ENCODE data around the gene PDZD7. TPM values are rescaled to one million over a fixed set of nuclear protein-coding genes. Genes with fewer than 3 reads are reported as not detected.
A peak's percentile ranks its signal among the peaks of the same experiment; 100 is the strongest.

PDZD7 gene
- total RNA-seq, 1 experiment from 2014 or later, result 1.4 TPM

- H3K4me3 ChIP-seq, result no peak overlapping the region
- H3K9me3 ChIP-seq, result no peaks in the 10 kb centered on the region
- H3K36me3 ChIP-seq, result no peaks in the 10 kb centered on the region
- DNase-seq, result no peak
- H3K27me3 ChIP-seq, result no peaks in the 10 kb centered on the region
These were observed 15.4 kb downstream of the PDZD7 start for GRCh38 chr10:101015582-101015973.

DNA sequence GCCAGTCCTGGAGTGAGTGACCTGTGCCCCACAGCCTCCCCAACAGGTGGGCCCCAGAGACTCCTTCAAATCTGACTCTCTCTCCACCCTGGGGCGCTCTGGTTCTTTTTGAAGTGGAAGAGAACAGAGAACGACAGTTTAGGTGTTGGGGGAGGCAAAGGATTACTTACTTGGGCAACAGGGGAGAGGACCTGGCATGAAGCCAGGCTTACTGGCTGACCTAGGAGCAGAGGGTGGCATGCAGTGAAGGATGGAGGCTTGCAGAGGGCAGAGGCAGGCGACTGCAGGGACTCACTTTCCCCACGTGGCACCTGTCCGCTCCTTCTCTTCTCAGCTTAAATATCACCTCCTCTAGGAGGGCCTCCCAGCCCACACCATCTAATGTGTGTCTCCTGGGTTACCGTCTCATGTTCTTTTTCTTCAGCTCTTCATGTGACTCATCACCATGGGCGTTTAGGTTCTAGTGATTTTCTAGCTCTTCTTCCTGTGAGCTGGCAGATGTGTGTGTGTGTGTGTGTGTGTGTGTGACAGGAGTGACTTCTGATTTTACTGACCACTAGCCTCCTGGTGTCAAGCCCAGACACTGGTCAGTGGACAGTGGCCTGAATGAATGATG, 15.9 kb downstream of the PDZD7 start:
- DNase-seq, result peak; percentile 47
- no peaks in the 10 kb centered on the region for H3K9me3 ChIP-seq
- no peaks in the 10 kb centered on the region for H3K27me3 ChIP-seq
- H3K36me3 ChIP-seq, result no peaks in the 10 kb centered on the region
- no peak overlapping the region for H3K4me3 ChIP-seq

- no peaks in the 10 kb centered on the region for H3K36me3 ChIP-seq
- H3K4me3 ChIP-seq, result no peak overlapping the region
- H3K9me3 ChIP-seq, result no peaks in the 10 kb centered on the region
- H3K27me3 ChIP-seq, result no peaks in the 10 kb centered on the region
- peak; percentile 69 for DNase-seq
These were observed 16.6 kb downstream of the PDZD7 start for GRCh38 chr10:101014230-101014884.

GRCh38 chr10:101013365-101013825, 17.5 kb downstream of the PDZD7 start:
- Histone ChIP-seq H3K9me3 (no peaks in the 10 kb centered on the region), H3K36me3 (no peaks in the 10 kb centered on the region), H3K4me3 (no peak overlapping the region), H3K27me3 (no peaks in the 10 kb centered on the region)
- no peak for DNase-seq

- Histone ChIP-seq H3K4me3 (no peak overlapping the region), H3K27me3 (no peaks in the 10 kb centered on the region), H3K9me3 (no peaks in the 10 kb centered on the region), H3K36me3 (no peaks in the 10 kb centered on the region)
- peak; percentile 90 for DNase-seq
These were observed 18.2 kb downstream of the PDZD7 start for GRCh38 chr10:101012525-101013364.

- Histone ChIP-seq H3K9me3 (no peaks in the 10 kb centered on the region), H3K4me3 (no peak overlapping the region)
- DNase-seq, result no peak
These were observed 19.2 kb downstream of the PDZD7 start for GRCh38 chr10:101011517-101012423.

GRCh38 chr10:101010329-101010728, 20.6 kb downstream of the PDZD7 start:
- Histone ChIP-seq H3K27me3 (no peaks in the 10 kb centered on the region), H3K9me3 (no peaks in the 10 kb centered on the region), H3K36me3 (peaks cover 19% of the 10 kb centered on the region), H3K4me3 (no peak overlapping the region)
- DNase-seq, result no peak

More at GRCh38 chr10:101011517-101012423, 19.2 kb downstream of the PDZD7 start:
- H3K27me3 ChIP-seq, result no peaks in the 10 kb centered on the region
- H3K36me3 ChIP-seq, result peaks cover 6% of the 10 kb centered on the region

GRCh38 chr10:101008823-101009423, 22.0 kb downstream of the PDZD7 start:
- H3K4me3 ChIP-seq, result no peak overlapping the region
- H3K36me3 ChIP-seq, result peaks cover 33% of the 10 kb centered on the region
- DNase-seq, result no peak
- H3K27me3 ChIP-seq, result no peaks in the 10 kb centered on the region
- no peaks in the 10 kb centered on the region for H3K9me3 ChIP-seq

- Histone ChIP-seq H3K27me3 (no peaks in the 10 kb centered on the region), H3K9me3 (no peaks in the 10 kb centered on the region), H3K4me3 (no peak overlapping the region), H3K36me3 (peaks cover 40% of the 10 kb centered on the region)
- DNase-seq, result no peak
These were observed 22.8 kb downstream of the PDZD7 start for GRCh38 chr10:101007915-101008822.

DNA sequence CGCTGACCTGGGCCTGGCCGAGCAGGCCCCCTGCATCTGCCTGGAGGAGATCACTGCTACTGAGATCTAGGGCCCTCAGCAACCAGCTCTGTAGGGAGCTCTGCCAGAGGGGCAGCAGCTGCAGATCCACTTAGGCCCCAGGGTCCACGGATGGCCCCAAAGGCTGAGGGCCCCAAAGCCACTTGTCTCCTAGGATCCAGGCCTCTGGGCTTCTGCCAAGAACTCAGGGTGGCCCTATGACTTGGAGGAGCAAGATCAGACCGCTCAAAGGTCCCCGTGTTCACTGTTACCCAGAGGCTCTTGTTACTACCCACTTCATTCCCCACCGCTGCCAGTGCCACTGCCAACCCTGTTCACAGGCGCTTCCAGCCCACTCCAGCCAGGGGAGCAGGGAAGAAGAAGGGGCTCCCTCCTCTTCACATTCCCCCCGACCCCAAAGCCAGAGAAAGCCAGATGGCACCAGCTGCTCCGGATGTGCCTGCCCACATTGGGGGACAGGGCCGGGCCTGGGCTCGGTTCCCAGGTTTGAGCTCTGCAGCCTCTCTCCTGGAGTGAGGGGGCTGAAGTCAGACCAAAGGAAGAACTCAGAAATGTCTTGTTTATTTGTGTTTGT, 23.7 kb downstream of the PDZD7 start:
- H3K4me3 ChIP-seq, result no peak overlapping the region
- no peaks in the 10 kb centered on the region for H3K9me3 ChIP-seq
- H3K27me3 ChIP-seq, result no peaks in the 10 kb centered on the region
- peaks cover 50% of the 10 kb centered on the region for H3K36me3 ChIP-seq
- peak; percentile 80 for DNase-seq

GRCh38 chr10:101006593-101007098, 24.3 kb downstream of the PDZD7 start:
- H3K27me3 ChIP-seq, result no peaks in the 10 kb centered on the region
- DNase-seq, result no peak
- no peak overlapping the region for H3K4me3 ChIP-seq
- no peaks in the 10 kb centered on the region for H3K9me3 ChIP-seq
- H3K36me3 ChIP-seq, result peaks cover 56% of the 10 kb centered on the region

- no peak for DNase-seq
- H3K36me3 ChIP-seq, result peaks cover 58% of the 10 kb centered on the region
- H3K4me3 ChIP-seq, result no peak overlapping the region
- H3K27me3 ChIP-seq, result no peaks in the 10 kb centered on the region
- H3K9me3 ChIP-seq, result no peaks in the 10 kb centered on the region
These were observed 24.9 kb downstream of the PDZD7 start for GRCh38 chr10:101005869-101006567.

GRCh38 chr10:101005361-101005760, 25.6 kb downstream of the PDZD7 start:
- no peaks in the 10 kb centered on the region for H3K27me3 ChIP-seq
- H3K36me3 ChIP-seq, result peaks cover 61% of the 10 kb centered on the region
- no peaks in the 10 kb centered on the region for H3K9me3 ChIP-seq
- no peak for DNase-seq
- no peak overlapping the region for H3K4me3 ChIP-seq

DNA sequence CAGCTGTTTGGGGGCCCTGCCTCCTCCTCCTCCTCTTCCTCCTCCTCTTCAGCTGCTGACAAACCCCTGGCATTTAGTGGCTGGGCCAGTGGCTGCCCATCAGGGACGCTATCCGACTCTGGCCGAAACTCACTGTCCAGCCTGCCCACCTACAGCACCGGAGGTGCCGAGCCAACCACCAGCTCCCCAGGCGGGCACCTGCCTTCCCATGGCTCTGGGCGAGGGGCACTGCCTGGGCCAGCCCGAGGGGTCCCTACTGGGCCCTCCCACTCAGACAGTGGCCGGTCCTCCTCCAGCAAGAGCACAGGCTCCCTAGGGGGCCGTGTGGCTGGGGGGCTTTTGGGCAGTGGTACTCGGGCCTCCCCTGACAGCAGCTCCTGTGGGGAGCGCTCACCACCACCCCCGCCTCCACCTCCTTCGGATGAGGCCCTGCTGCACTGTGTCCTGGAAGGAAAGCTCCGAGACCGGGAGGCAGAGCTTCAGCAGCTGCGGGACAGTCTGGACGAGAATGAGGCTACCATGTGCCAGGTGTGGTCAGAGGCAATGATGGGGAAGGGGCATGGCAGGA, 27.2 kb downstream of the PDZD7 start:
- peaks cover 61% of the 10 kb centered on the region for H3K36me3 ChIP-seq
- DNase-seq, result no peak
- no peaks in the 10 kb centered on the region for H3K9me3 ChIP-seq
- H3K4me3 ChIP-seq, result no peak overlapping the region
- H3K27me3 ChIP-seq, result no peaks in the 10 kb centered on the region

Data from MG63 (cell line).